ENCODE results near the gene C20orf202.

Gene C20orf202

DNA sequence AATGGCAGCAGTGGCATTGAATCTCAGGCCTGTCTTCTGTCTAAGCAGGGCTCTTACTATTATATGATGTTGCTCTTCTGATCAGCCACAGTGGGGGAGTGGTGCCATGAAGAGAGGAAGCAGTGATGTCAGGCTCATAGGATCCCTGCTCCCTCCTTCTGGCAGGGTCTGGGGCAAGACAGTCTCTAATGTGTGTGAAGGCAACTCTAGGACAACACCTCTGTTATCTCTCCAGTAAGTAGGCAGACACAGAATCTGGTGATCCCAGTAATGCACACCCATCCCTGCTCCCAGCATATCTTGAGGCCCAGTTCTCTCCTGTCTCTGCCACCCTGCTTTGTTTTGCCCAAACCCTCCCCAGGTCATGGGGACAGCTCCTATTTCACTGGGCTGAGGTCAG lies 8.8 kb downstream of the C20orf202 start:
- Histone ChIP-seq H3K9me2 (ENCODE audit: low read depth, low read length) (no peaks in the 10 kb centered on the region), H3K4me3 (ENCODE audit: low read depth, low read length, poor library complexity, severe bottlenecking) (no peak overlapping the region), H2AFZ (ENCODE audit: low read length) (no peak overlapping the region), H3F3A (ENCODE audit: insufficient read depth, low read length) (no peaks in the 10 kb centered on the region), H3K9me3 (ENCODE audit: low read length) (no peaks in the 10 kb centered on the region), H3K9ac (ENCODE audit: low read length) (no peak overlapping the region), H3K36me3 (ENCODE audit: insufficient read depth, low read length) (no peaks in the 10 kb centered on the region), H3K4me2 (ENCODE audit: low read length) (no peak overlapping the region), H4K20me1 (ENCODE audit: insufficient read depth, low read length) (no peaks in the 10 kb centered on the region), H3K27ac (ENCODE audit: low read depth, low read length, poor library complexity, severe bottlenecking) (no peak overlapping the region), H3K79me2 (ENCODE audit: insufficient read depth, low read length) (no peaks in the 10 kb centered on the region), H3K27me3 (ENCODE audit: insufficient read depth, low read length) (no peaks in the 10 kb centered on the region), H3K4me1 (ENCODE audit: insufficient read depth, low read length, severe bottlenecking) (no peaks in the 10 kb centered on the region)
- TF ChIP-seq EZH2 (IDR thresholded peaks at IDR 0.05; ENCODE audit: borderline replicate concordance, low read length), result no peak
- TF ChIP-seq, protein P1, sequence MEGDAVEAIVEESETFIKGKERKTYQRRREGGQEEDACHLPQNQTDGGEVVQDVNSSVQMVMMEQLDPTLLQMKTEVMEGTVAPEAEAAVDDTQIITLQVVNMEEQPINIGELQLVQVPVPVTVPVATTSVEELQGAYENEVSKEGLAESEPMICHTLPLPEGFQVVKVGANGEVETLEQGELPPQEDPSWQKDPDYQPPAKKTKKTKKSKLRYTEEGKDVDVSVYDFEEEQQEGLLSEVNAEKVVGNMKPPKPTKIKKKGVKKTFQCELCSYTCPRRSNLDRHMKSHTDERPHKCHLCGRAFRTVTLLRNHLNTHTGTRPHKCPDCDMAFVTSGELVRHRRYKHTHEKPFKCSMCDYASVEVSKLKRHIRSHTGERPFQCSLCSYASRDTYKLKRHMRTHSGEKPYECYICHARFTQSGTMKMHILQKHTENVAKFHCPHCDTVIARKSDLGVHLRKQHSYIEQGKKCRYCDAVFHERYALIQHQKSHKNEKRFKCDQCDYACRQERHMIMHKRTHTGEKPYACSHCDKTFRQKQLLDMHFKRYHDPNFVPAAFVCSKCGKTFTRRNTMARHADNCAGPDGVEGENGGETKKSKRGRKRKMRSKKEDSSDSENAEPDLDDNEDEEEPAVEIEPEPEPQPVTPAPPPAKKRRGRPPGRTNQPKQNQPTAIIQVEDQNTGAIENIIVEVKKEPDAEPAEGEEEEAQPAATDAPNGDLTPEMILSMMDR (IDR thresholded peaks at IDR 0.05; ENCODE audit: low read length), result no peak

DNA sequence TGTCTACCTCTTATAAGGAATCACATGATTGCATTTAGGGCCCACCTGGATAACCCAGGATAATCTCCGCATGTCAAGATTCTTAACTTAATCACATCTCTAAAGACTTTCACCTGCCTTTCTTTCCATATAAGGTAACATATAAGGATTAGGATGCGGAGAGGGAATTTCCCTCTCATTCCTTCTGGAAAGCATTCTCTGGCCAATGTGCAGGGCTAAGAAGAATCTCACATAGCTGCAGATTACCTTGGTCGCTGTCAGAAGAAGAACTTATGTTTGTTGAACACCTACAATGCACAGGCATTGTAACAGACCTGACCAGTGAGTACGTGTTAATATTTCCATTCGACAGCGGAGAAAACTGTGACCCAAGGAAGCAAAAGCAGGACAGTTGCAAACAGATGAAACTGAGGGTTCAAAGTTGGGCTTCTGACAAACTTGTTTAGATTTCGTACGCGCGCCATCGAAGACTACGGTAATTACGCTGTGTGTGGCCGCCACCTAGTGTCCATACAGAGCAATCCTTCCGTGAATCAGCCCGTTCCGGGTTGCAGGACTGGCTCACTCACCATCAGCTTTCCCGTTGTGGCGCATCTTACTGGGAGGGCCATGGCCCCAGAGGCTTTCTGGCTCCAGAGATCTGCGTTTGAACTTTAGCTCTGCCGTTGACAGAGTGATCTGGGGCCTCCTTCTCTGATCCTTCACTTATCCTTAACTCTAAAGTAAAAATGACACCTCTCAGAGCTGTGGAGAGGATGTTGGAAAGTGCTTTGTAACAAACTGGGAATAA lies 9.5 kb downstream of the C20orf202 start:
- Histone ChIP-seq H4K20me1 (ENCODE audit: insufficient read depth, low read length) (no peaks in the 10 kb centered on the region), H2AFZ (ENCODE audit: low read length) (no peak overlapping the region), H3K79me2 (ENCODE audit: insufficient read depth, low read length) (no peaks in the 10 kb centered on the region), H3K9me2 (ENCODE audit: low read depth, low read length) (no peaks in the 10 kb centered on the region), H3K4me2 (ENCODE audit: low read length) (no peak overlapping the region), H3K27ac (ENCODE audit: low read depth, low read length, poor library complexity, severe bottlenecking) (no peak overlapping the region), H3K27me3 (ENCODE audit: insufficient read depth, low read length) (no peaks in the 10 kb centered on the region), H3K4me3 (ENCODE audit: low read depth, low read length, poor library complexity, severe bottlenecking) (no peak overlapping the region), H3F3A (ENCODE audit: insufficient read depth, low read length) (no peaks in the 10 kb centered on the region), H3K4me1 (ENCODE audit: insufficient read depth, low read length, severe bottlenecking) (no peaks in the 10 kb centered on the region), H3K36me3 (ENCODE audit: insufficient read depth, low read length) (no peaks in the 10 kb centered on the region), H3K9me3 (ENCODE audit: low read length) (no peaks in the 10 kb centered on the region), H3K9ac (ENCODE audit: low read length) (no peak overlapping the region)
- TF ChIP-seq, protein P1 (IDR thresholded peaks at IDR 0.05; ENCODE audit: low read length), result peak; percentile 75
- no peak for TF ChIP-seq EZH2 (IDR thresholded peaks at IDR 0.05; ENCODE audit: borderline replicate concordance, low read length)

DNA sequence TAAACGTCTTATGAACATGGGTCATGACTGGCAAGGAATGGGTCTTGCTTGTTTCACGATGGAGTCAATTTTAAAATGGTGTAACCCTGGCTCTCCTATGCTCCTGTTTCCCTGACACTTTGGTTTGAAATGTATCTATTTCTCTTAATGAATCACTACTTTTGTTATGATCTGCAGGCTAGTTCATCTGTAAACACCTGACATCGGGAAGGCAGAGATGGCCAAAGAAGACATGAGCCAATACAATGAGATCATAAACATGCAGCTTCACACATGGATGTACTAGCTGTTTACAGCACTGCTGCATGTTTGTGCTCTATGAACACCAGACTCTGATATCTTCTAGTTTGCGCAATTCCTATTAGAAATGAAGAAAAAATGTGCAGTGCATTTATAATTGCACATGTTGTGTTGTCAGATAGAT lies 11.6 kb downstream of the C20orf202 start:
- H3K9me3 ChIP-seq (ENCODE audit: low read length), result no peaks in the 10 kb centered on the region
- no peaks in the 10 kb centered on the region for H3K4me1 ChIP-seq (ENCODE audit: insufficient read depth, low read length, severe bottlenecking)
- H3K4me3 ChIP-seq (ENCODE audit: low read depth, low read length, poor library complexity, severe bottlenecking), result no peak overlapping the region
- H3K4me2 ChIP-seq (ENCODE audit: low read length), result no peak overlapping the region
- H3K27me3 ChIP-seq (ENCODE audit: insufficient read depth, low read length), result no peaks in the 10 kb centered on the region
- no peaks in the 10 kb centered on the region for H4K20me1 ChIP-seq (ENCODE audit: insufficient read depth, low read length)
- no peaks in the 10 kb centered on the region for H3K36me3 ChIP-seq (ENCODE audit: insufficient read depth, low read length)
- H2AFZ ChIP-seq (ENCODE audit: low read length), result no peak overlapping the region
- H3F3A ChIP-seq (ENCODE audit: insufficient read depth, low read length), result no peaks in the 10 kb centered on the region
- H3K9me2 ChIP-seq (ENCODE audit: low read depth, low read length), result no peaks in the 10 kb centered on the region
- H3K27ac ChIP-seq (ENCODE audit: low read depth, low read length, poor library complexity, severe bottlenecking), result no peak overlapping the region
- H3K9ac ChIP-seq (ENCODE audit: low read length), result no peak overlapping the region
- H3K79me2 ChIP-seq (ENCODE audit: insufficient read depth, low read length), result no peaks in the 10 kb centered on the region
- TF ChIP-seq, protein P1 (IDR thresholded peaks at IDR 0.05; ENCODE audit: low read length), result no peak
- TF ChIP-seq EZH2 (IDR thresholded peaks at IDR 0.05; ENCODE audit: borderline replicate concordance, low read length), result no peak
